Subcutaneous abdominal adipose tissue (tissue), 5 donors: ENCODE measurements around the gene HCFC2.

ENCODE experiments used
- H3K27ac ChIP-seq: one replicate; pipeline ENCODE4 v1.7.0; 2013; ENCODE audit warnings: low read depth, mild to moderate bottlenecking, inconsistent platforms, low read length, moderate library complexity
- H3K27me3 ChIP-seq, 5 donors: one replicate each; pipeline ENCODE4 v1.7.0; 2013; ENCODE audit warnings: low read length in 5 of 5, inconsistent platforms in 1 of 5; ENCODE audit not compliant: control insufficient read depth in 5 of 5, insufficient read depth in 4 of 5
- H3K36me3 ChIP-seq, 5 donors: one replicate each; pipeline ENCODE4 v1.7.0; 2013; ENCODE audit warnings: low read length in 5 of 5; ENCODE audit not compliant: control insufficient read depth in 5 of 5, insufficient read depth in 5 of 5
- H3K4me1 ChIP-seq, 5 donors: one replicate each; pipeline ENCODE4 v1.7.0; 2013; ENCODE audit warnings: low read length in 5 of 5, mild to moderate bottlenecking in 3 of 5, moderate library complexity in 1 of 5; ENCODE audit not compliant: control insufficient read depth in 5 of 5, insufficient read depth in 5 of 5
- H3K4me3 ChIP-seq, 5 donors: one replicate each; pipeline ENCODE4 v1.7.0; 2013; ENCODE audit warnings: low read length in 5 of 5, low read depth in 1 of 5
- H3K9ac ChIP-seq, 5 donors: one replicate each; pipeline ENCODE4 v1.7.0; 2013; ENCODE audit warnings: low read length in 5 of 5, mild to moderate bottlenecking in 4 of 5, moderate library complexity in 3 of 5
- H3K9me3 ChIP-seq, 5 donors: one replicate each; pipeline ENCODE4 v1.7.0; 2013; ENCODE audit warnings: low read length in 5 of 5; ENCODE audit not compliant: control insufficient read depth in 5 of 5
- donor health status: healthy.
- donor health status: healthy.
- donor health status: healthy.
- donor health status: healthy.
- donor health status: healthy.

Gene HCFC2

GRCh38 chr12:104143002-104143401 lies 78.7 kb downstream of the HCFC2 start:
- Histone ChIP-seq H3K9me3 (no peaks in the 10 kb centered on the region), H3K36me3 (no peaks in the 10 kb centered on the region), H3K9ac (no peak overlapping the region), H3K4me1 (peaks cover 0 to 11% (median 9%) of the 10 kb centered on the region in 5 donors), H3K27me3 (no peaks in the 10 kb centered on the region), H3K4me3 (no peak overlapping the region), H3K27ac (no peak overlapping the region)

GRCh38 chr12:104143918-104144317 lies 79.6 kb downstream of the HCFC2 start:
- no peaks in the 10 kb centered on the region for H3K9me3 ChIP-seq
- no peaks in the 10 kb centered on the region for H3K27me3 ChIP-seq
- H3K27ac ChIP-seq = no peak overlapping the region
- H3K36me3 ChIP-seq = no peaks in the 10 kb centered on the region
- H3K9ac ChIP-seq = no peak overlapping the region
- H3K4me3 ChIP-seq = no peak overlapping the region
- H3K4me1 ChIP-seq = peaks cover 0 to 3% (median 3%) of the 10 kb centered on the region in 5 donors

- Histone ChIP-seq H3K9me3 (no peaks in the 10 kb centered on the region), H3K4me1 (no peaks in the 10 kb centered on the region), H3K27me3 (no peaks in the 10 kb centered on the region), H3K9ac (no peak overlapping the region), H3K4me3 (no peak overlapping the region), H3K27ac (no peak overlapping the region), H3K36me3 (no peaks in the 10 kb centered on the region)
These were observed 83.0 kb downstream of the HCFC2 start for GRCh38 chr12:104147346-104147745.

- Histone ChIP-seq H3K36me3 (no peaks in the 10 kb centered on the region), H3K9ac (no peak overlapping the region), H3K9me3 (no peaks in the 10 kb centered on the region), H3K27me3 (no peaks in the 10 kb centered on the region), H3K4me3 (no peak overlapping the region), H3K27ac (no peak overlapping the region), H3K4me1 (no peaks in the 10 kb centered on the region)
These were observed 86.1 kb downstream of the HCFC2 start for GRCh38 chr12:104150416-104150815.

- Histone ChIP-seq H3K27ac (no peak overlapping the region), H3K4me3 (no peak overlapping the region), H3K36me3 (no peaks in the 10 kb centered on the region), H3K9me3 (no peaks in the 10 kb centered on the region), H3K27me3 (no peaks in the 10 kb centered on the region), H3K4me1 (no peaks in the 10 kb centered on the region), H3K9ac (no peak overlapping the region)
These were observed 88.4 kb downstream of the HCFC2 start for GRCh38 chr12:104152685-104153241.

GRCh38 chr12:104154286-104154685 lies 90.0 kb downstream of the HCFC2 start:
- H3K9ac ChIP-seq = no peak overlapping the region
- H3K36me3 ChIP-seq = no peaks in the 10 kb centered on the region
- no peaks in the 10 kb centered on the region for H3K27me3 ChIP-seq
- no peaks in the 10 kb centered on the region for H3K4me1 ChIP-seq
- H3K4me3 ChIP-seq = no peak overlapping the region
- no peaks in the 10 kb centered on the region for H3K9me3 ChIP-seq
- no peak overlapping the region for H3K27ac ChIP-seq

- Histone ChIP-seq H3K4me1 (no peaks in the 10 kb centered on the region), H3K27ac (no peak overlapping the region), H3K27me3 (no peaks in the 10 kb centered on the region), H3K36me3 (no peaks in the 10 kb centered on the region), H3K4me3 (no peak overlapping the region), H3K9me3 (no peaks in the 10 kb centered on the region), H3K9ac (no peak overlapping the region)
These were observed 90.5 kb downstream of the HCFC2 start for GRCh38 chr12:104154806-104155205.
